Erythroblast (primary cell): Measurements from ENCODE around the gene TRIM39.

Experiments used
- DNase-seq, 2 experiments: peaks; one replicate each; lab custom pipeline; 2025; lab: John Stamatoyannopoulos, UW
- GATA1 ChIP-seq: IDR thresholded peaks from 2 replicates; pipeline ENCODE4 v1.6.1; 2011; ENCODE audit warnings: low read depth, mild to moderate bottlenecking, control low read depth, low read length, moderate library complexity
- POLR2A ChIP-seq: IDR thresholded peaks from 2 replicates; pipeline ENCODE4 v1.6.1; 2011; ENCODE audit warnings: mild to moderate bottlenecking, low read length

The TRIM39 gene

DNA sequence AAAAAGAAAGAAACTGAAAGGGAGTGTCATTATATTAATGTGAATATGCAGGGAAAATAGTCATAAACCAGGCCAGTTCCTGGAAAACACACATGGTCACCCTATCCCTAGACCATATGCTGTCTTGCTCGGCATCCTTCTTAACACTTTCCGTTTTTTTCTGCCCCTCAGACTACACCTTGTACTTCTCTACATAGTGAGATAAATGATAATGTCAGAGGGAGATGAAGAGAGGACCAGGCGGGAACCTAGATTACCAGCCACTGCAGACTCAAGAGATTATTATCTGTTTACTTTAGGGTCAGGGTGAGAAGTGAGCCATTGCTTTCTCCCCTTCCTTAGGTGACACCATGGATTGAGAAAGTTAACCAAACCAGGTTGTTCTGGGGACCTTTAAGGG, 14.5 kb downstream of the TRIM39 start:
- TF ChIP-seq GATA1 (no peak), POLR2A (no peak)
- DNase-seq = no peak

DNA sequence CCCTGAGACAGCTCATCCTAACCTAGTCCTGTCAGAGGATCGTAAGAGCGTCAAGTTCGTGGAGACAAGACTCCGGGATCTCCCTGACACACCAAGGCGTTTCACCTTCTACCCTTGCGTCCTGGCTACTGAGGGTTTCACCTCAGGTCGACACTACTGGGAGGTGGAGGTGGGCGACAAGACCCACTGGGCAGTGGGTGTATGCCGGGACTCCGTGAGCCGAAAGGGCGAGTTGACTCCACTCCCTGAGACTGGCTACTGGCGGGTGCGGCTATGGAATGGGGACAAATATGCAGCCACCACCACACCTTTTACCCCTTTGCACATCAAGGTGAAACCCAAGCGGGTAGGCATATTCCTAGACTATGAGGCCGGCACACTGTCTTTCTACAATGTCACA, 15.0 kb downstream of the TRIM39 start:
- DNase-seq = no peak
- no peak for TF ChIP-seq POLR2A
- TF ChIP-seq GATA1 = no peak

DNA sequence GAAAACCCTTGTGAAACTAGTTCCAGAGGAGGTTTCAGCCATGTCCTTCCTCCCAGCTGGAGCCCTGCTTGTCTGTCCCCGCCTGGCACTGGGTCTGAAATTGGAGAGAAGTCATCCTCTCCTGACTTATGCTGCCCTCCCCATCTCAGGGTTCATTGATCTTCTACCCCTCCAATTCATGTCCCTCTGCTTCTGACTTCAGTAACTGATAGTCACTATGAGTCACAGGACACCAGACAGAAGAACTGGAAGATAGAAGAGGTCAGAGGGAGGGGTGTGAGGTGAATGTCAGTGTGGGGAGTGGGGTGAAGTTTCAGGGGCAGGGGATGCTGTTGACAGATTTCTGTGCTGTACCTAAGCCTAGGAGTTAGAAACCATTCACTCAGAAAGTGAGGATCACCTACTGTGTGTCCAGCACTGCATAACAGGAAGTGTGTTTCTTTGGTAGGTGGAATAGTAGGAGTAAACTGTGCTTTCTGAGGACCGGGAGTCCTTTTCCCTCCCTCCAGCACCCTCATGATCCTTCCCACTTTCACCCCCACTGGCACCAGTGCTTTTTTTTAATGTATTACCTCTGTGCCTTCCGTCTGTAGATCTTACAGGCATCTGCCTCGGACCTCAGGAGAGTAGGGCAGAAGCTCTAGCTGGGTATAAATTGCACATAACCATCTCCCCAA, 17.6 kb downstream of the TRIM39 start:
- TF ChIP-seq POLR2A (no peak), GATA1 (no peak)
- DNase-seq = no peak

DNA sequence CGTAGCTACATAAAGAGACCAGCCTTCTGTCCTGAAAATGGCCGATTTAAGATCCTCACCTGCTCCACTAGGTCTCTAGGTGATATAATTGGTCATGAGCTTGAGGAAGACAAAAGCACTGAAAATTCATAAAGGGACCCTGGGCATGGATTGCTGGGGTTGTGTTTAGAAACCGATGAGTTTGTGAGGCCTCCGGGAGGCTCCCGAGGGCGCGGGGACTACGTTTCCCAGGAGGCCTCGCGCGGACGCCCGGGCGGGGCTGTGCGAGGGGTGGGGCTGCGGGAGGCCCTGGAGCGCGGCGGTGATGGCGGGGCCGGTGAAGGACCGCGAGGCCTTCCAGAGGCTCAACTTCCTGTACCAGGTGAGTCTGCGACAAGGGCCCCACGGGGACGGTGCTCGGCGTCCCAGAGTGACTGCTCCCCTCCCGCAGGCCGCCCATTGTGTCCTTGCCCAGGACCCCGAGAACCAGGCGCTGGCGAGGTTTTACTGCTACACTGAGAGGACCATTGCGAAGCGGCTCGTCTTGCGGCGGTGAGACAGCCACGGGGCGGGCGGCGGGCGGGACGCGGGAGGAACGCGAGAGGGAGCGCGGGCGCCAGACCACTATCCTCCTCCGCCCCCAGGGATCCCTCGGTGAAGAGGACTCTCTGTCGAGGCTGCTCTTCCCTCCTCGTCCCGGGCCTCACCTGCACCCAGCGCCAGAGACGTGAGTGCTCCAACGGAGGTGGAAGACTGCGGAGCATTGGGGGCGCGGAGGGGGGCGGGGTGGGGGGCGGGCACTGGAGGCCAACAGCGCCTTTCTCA, 18.3 kb downstream of the TRIM39 start, which contains the start of gene RPP21:
Gene RPP21, plus strand, starts transcription at position 289 of the 804 bp plus-strand sequence. Its CDS starts 16 bp downstream, at position 305.
- DNase-seq = peak; percentile 84 to 90
- TF ChIP-seq POLR2A (peak; percentile 83), GATA1 (no peak)

DNA sequence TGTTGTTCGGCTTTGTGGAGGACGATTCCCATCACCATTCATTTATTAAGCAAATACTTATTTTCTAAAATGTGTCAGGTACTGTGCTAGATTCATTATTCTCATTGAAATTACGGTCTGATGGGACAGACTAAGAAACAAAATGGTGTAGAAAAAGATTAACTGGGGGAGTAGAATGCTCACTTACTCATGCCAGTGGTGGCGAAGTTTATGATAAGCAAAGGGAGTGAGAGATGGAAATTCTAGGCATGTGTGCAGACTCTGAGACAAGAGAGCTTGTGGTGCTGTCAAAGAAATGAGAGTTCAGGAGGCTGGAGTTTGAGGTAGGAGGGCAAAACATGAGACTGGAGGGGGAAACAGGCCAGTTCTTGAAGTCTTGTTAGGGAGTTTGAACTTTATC, 19.1 kb downstream of the TRIM39 start:
- peak in 1 of 2 experiments; percentile 16 for DNase-seq
- TF ChIP-seq POLR2A (no peak), GATA1 (no peak)

DNA sequence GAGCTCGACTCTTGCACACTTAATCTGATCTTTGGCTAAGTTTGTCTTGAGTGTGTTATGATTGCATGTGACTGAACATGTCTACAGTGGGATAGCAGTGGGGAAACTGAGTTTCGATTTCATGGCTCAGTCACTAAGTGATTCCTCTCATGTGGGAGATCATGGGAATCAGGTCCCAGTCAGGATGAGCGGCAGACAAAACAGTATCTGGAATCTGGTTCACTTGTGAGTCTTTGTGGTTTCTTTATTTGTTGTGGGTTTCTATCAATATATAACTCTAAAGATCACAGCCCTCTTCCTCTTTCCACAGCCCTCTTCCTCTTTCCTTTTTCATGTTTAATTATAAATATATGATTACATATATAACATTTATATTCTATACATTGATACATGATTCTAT, 22.2 kb downstream of the TRIM39 start:
- TF ChIP-seq GATA1 = no peak
- DNase-seq = no peak

DNA sequence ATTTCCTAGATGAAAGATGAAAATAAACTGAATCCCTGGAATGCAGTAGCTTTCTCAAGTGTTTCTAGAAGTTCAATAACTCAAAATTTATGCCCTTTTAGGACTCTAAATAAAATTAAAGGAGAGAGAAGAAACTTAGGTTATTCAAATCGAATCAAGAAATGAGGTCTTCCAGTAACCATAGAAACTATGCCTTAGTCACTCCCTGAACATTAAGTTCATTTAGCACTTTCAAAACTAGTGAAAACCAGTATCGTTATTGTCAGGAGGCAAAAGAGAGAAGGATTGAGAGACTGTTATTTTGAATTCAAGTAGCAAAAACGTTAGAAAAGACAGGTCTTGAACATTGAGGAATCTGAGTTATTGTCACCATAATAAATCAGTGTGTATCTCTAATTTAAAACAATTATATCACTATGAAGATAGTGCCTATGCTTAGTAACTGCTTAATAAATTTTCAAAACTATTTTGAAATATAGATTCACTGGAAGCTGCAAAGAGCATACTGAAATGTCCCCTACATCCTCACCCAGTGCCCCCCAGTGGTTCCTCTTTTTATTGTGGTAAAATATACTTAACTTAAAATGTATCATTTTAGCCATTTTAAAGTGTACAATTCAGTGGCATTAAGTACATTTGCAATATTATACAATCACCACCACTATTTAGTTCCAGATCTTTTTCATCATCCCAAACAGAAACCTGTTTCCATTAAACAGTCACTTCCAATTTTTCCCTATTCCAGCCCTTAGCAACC, 22.9 kb downstream of the TRIM39 start:
- DNase-seq = no peak
- no peak for TF ChIP-seq GATA1
- TF ChIP-seq POLR2A = no peak

GRCh38 chr6:30350524-30350923, 23.8 kb downstream of the TRIM39 start:
- TF ChIP-seq POLR2A (no peak), GATA1 (no peak)
- no peak for DNase-seq

- DNase-seq = no peak
- no peak for TF ChIP-seq POLR2A
These were observed 25.8 kb downstream of the TRIM39 start for GRCh38 chr6:30352550-30352949.

DNA sequence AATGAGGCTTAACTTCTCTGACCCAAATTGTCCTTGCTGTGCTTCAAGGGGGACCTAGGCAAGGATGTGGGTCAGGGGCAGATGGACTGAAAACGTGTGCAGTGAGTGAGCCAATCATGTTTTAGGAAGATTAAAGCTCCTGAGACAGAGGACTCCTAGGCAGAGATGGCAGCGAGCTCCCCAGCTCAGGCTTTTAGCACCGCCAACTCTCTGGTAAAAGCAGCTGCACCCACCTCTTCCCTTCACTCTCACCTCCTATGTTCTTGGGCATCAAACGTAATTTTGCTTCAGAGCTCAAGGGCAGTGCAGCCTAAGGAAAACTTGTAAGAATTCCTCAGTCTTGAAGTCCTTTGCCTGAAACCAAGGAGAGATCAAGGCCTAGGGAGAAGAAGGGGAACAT, 28.6 kb downstream of the TRIM39 start:
- TF ChIP-seq POLR2A (no peak), GATA1 (no peak)

GRCh38 chr6:30356536-30356935, 29.8 kb downstream of the TRIM39 start:
- DNase-seq = no peak
- TF ChIP-seq POLR2A (no peak), GATA1 (no peak)

More for the DNA sequence above, 28.6 kb downstream of the TRIM39 start:
- DNase-seq = no peak

GRCh38 chr6:30357678-30358540, 31.2 kb downstream of the TRIM39 start:
- no peak for TF ChIP-seq POLR2A
- no peak for TF ChIP-seq GATA1
- DNase-seq = peak; percentile 63 to 69

- TF ChIP-seq POLR2A (no peak), GATA1 (no peak)
- DNase-seq = no peak
These were observed 32.5 kb downstream of the TRIM39 start for GRCh38 chr6:30359276-30359675.

GRCh38 chr6:30360139-30360538, 33.4 kb downstream of the TRIM39 start:
- no peak for DNase-seq
- TF ChIP-seq GATA1 = no peak
- no peak for TF ChIP-seq POLR2A
